ENCODE measurements around the gene ARVCF. TPM values are rescaled to one million over a fixed set of nuclear protein-coding genes. Genes with fewer than 3 reads are reported as not detected.
A peak's percentile ranks its signal among the peaks of the same experiment; 100 is the strongest.

Gene ARVCF
- total RNA-seq, 2 experiments from 2014 or later, result 1.5 to 1.6 TPM

DNA sequence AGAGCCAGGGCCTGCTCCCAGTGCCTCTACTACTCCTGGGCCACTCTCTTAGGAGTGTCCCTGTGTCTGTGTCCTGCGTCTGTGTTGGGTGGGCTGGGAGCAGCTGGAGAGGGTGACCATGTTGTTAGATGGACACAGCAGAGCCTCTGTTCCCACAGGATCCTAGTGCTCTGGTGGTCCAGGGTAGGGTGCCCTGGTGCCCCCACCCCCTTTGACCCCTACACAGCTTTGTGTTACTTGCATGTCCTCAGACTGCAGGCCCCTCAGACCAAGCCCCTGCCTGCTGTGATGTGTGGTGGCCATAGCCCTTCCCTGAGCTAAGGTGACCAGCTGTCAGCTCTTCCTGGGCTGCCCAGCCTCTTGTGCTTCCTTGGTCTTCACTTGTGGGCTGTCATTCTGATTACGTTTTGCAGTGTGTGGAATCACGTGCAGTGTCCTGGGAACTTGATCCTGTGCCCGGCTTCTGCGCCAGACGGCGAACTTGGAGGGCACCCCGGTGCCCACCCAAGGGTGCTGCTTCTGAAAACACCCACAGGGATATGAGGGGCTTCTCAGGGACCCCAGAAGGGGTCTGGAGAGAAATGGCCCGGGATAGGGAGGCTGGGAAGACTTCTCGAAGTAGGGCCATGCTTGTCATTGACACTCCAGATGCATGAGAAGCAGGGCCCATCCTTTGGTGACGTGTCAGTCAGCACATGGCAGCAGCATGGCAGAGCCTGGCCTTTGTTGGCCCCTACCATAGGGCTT is 5.8 kb upstream of the ARVCF start:
- POLR2A ChIA-PET, result interaction anchor here (0.8 to 2.4 kb wide), 5 partner anchors 16 to 221 kb away, joined by 3 to 10 read pairs (median 8); partner anchors contain the start of gene TRMT2A
- DNase-seq, result no peak
- Mint-ChIP-seq H3K36me3 (peaks cover 1% of the 10 kb centered on the region), H3K27me3 (peaks cover 17% of the 10 kb centered on the region), H3K4me3 (peak overlapping the region; percentile 91), H3K9me3 (no peaks in the 10 kb centered on the region), H3K4me1 (peaks cover 19% of the 10 kb centered on the region), H3K27ac (peak overlapping the region; percentile 88)
- no peak for ATAC-seq (ENCODE audit: low read depth)

DNA sequence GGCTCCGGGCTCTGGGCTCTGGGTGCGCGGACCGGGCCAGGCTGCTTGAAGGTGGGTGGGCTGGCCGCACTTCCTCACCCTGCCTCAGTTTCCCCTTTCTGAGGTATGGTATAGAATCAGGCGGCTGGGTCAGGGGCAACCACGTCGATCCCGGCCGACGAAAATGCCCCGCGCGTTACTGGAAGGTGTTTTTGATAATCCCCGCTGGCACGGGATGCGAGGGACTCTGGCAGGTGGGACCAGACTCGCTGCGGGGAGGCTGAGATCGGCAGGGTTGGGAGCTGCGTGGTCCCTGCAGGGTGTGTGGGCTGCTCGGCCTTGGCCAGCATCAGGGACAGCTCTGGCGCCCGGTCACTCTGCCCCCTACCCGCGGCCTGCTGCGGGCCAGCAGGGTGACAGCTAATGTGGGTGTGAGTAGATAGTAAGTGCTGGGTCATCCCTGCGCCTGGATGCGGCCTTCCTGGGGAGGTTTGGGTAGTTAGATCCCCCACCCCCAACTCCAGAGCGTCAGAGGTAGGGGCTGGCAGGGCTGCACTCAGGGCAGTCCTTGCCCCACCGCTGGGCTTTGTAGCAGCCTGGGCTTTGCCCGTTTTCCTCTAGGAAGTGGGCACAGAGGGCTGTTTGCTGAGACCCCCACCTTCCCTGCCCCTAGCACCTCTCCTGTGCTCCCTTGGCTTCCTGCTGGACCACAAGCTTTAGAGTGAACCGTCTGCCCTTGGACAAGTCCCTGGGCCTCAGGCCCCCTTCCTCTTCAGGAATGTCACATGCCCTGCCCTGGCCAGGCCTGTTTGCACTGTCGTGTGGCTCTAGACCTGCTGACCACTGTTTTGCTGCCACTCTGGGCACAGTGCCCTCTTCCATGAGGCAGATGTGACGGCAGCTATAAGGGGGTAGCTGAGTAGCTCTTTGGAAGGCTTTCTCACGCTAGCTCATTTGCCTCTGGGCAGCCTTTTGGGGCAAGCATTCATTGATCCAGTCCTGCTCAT is 4.9 kb upstream of the ARVCF start:
- POLR2A ChIA-PET, result interaction anchor here (0.8 to 2.4 kb wide), 12 partner anchors 8 to 222 kb away, joined by 3 to 10 read pairs (median 4); partner anchors contain the start of genes RANBP1 and TRMT2A
- H3K27ac Mint-ChIP-seq, result peak overlapping the region; percentile 88
- DNase-seq, result no peak
- no peaks in the 10 kb centered on the region for H3K9me3 Mint-ChIP-seq
- H3K27me3 Mint-ChIP-seq, result peaks cover 21% of the 10 kb centered on the region
- H3K36me3 Mint-ChIP-seq, result peaks cover 1% of the 10 kb centered on the region
- H3K4me1 Mint-ChIP-seq, result peaks cover 21% of the 10 kb centered on the region
- ATAC-seq (ENCODE audit: low read depth), result peak; percentile 9
- peak overlapping the region; percentile 91 for H3K4me3 Mint-ChIP-seq

DNA sequence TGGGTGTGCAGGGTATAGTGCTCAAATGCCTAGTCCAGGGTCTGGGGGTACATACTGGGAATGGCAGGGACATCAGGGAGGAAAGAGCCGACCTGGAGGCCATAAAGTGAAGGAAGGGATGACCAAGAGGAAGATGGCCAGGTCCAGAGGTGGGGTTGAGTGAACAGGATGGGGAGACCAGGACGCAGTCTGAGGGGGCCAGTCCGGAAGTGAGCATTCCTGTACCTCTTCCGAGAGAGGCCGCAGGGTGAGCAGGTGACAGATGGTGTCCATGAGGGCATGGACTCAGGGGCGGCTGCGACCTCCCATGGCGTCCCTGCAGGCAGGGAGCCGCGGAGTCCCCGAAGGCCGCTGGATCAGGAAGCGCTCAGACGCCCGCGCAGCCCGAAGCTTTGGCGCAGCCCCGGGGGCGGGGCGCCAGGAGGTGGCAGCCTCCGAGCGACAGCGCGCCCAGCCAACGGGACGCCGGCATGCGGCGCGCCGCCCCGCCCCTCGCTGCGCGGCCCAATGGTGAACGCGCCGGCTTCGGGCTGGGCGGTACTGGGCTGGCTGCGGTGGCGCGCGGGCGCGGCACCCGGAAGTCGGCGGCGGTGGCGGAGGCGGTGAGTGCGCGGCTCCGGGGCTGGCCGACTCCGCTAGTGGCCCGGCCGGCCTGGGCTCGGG is 4.0 kb upstream of the ARVCF start, which contains the start of gene TANGO2:
TSS of gene TANGO2 (plus strand) at position 578 of the 663 bp plus-strand sequence. CDS start 15,689 bp downstream, outside the sequence.
- Mint-ChIP-seq H3K9me3 (no peaks in the 10 kb centered on the region), H3K36me3 (peaks cover 1% of the 10 kb centered on the region), H3K4me1 (peaks cover 18% of the 10 kb centered on the region), H3K4me3 (peak within 1 kb of the TSS; percentile 92), H3K27me3 (peaks cover 22% of the 10 kb centered on the region), H3K27ac (peak within 1 kb of the TSS; percentile 95)
- DNase-seq, result peak; percentile 99
- ATAC-seq (ENCODE audit: low read depth), result peak; percentile 90
- POLR2A ChIA-PET, result interaction anchor here (0.5 to 2.4 kb wide), 13 partner anchors 9 to 109 kb away, joined by 3 to 10 read pairs (median 4); partner anchors contain the start of genes RANBP1 and TRMT2A

DNA sequence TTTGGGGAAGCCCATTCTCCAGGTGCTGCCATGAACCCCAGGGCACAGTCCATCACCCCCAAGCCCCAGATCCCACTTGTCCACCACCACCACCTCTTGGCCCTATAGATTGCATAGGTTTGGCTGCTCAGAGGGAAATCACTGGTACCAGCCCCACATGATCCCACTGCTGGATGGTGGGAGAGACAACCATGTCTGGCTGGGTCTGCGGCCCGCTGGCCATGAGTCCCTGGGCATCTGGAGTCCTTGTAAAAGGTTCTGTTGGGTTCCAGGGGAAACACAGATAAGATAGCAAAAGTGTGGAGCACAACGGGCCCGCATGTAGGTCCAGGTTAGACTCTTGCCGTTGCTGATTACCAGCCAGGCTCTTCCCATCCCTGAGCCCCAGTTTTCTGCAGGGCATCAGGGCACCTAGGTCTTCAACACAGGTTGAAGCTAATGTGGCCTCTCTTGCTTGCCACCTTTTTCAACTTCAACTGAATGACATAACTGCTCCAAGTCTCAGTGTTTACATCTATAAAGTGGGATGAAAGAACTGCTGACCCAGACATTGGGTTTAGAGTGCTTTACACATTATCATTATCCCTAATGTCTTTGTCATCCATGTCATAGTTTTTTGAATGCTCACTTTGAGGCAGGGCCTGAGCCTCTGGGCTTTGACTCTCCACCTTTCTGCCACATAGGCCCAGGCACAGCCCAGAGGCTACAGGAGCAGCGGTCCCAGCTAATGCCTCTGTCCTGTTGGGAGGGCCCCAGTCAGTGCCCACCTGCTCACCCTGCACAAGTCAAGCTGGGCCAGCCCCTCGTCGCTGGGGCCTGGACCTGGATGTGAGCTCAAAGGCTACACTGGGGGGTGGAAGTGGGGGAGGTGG is 3.3 kb upstream of the ARVCF start:
- Mint-ChIP-seq H3K9me3 (no peaks in the 10 kb centered on the region), H3K27ac (peak overlapping the region; percentile 95), H3K36me3 (peaks cover 1% of the 10 kb centered on the region), H3K27me3 (peaks cover 29% of the 10 kb centered on the region), H3K4me1 (peaks cover 18% of the 10 kb centered on the region), H3K4me3 (peak overlapping the region; percentile 92)
- DNase-seq (no peak), ATAC-seq (ENCODE audit: low read depth) (no peak)
- POLR2A ChIA-PET, result interaction anchor here (0.5 to 2.4 kb wide), 14 partner anchors 10 to 494 kb away, joined by 3 to 10 read pairs (median 4); partner anchors contain the start of genes RANBP1 and TRMT2A

DNA sequence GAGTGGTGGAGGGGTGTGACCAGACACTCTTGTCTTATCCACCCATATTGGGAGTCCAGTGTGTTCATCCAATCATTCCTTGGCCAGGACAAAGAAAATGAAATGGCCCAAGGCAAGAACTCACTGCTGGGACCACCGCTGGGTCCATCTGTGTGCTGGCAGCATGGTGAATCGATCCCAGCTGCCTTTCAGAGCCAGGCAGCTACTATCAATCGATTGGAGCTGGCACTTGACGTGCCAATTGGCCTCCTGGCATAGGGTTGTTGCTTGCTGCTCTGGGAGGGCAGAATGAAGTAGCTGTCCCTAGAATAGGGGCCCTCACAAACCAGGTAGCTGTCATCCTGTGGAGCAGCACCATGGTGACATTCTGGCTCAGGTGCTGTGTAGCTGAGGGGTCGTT is 1.4 kb upstream of the ARVCF start:
- POLR2A ChIA-PET, result no interaction called here
- Mint-ChIP-seq H3K27ac (no peak overlapping the region), H3K4me1 (peaks cover 15% of the 10 kb centered on the region), H3K27me3 (peaks cover 35% of the 10 kb centered on the region), H3K9me3 (no peaks in the 10 kb centered on the region), H3K4me3 (no peak overlapping the region), H3K36me3 (peaks cover 1% of the 10 kb centered on the region)
- ATAC-seq (ENCODE audit: low read depth), result no peak
- DNase-seq, result no peak

DNA sequence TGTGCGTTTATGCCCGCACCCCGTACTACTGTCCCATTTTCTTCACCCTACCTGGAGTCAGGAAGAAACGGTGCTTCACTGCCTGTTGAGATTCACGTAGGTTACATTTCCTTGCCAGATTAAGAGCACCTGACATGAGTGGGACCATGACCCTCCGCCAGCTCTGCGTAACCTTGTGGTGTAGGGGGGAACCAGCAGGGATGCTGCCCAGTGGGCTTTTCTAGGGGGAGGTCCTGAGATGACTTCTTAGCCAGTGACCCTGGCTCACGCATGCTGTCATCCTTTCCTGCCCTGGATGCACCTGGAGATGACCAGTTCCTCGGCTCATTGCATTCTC is 967 bp upstream of the ARVCF start:
- Mint-ChIP-seq H3K9me3 (no peaks in the 10 kb centered on the region), H3K4me1 (peaks cover 15% of the 10 kb centered on the region), H3K27me3 (peaks cover 35% of the 10 kb centered on the region), H3K27ac (no peak overlapping the region), H3K36me3 (peaks cover 1% of the 10 kb centered on the region), H3K4me3 (peak overlapping the region; percentile 61)
- POLR2A ChIA-PET, result no interaction called here
- ATAC-seq (ENCODE audit: low read depth) (no peak), DNase-seq (no peak)

DNA sequence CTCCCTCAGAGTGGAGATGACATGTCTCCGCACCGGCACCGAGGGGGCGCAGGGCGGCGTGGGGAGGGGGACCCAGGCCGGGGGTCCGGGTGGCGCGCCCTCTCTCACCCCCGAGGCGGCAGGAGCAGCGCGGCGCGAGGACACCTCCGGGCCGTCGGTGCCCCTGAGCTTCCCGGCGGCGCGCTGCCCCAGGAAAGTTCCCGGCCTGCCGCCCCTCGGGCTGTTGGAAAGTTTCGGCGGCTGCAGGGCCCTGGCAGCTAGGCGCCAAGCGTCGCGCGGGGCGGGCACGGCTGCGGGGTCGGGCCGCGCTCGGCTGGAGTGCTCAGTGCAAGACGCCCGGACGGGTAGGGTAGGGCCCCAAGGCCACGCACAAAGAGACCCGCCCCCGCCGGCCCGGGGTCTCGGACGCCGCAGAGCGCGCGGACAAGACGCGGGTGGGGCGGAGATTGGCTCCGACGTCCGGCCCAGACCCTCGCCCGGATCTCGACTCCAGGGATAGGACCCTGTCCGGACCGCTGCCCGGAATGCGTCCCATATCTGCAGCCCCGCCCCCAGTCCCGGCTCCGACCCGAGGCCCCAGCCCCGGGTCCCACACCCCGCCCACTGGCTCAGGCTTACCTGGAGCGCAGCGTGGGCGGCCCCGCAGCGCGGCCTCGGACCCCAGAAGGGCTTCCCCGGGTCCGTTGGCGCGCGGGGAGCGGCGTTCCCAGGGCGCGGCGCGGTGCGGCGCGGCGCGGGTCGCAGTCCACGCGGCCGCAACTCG is 471 bp downstream of the ARVCF start:
- ATAC-seq (ENCODE audit: low read depth) (no peak), DNase-seq (no peak)
- Mint-ChIP-seq H3K36me3 (peaks cover 1% of the 10 kb centered on the region), H3K27me3 (peaks cover 35% of the 10 kb centered on the region), H3K27ac (no peak overlapping the region), H3K4me1 (peaks cover 14% of the 10 kb centered on the region), H3K9me3 (no peaks in the 10 kb centered on the region), H3K4me3 (no peak overlapping the region)
- POLR2A ChIA-PET, result interaction anchor here (0.9 kb wide), 1 partner anchor 102 kb away, joined by 3 read pairs; no protein-coding TSS in a partner anchor

DNA sequence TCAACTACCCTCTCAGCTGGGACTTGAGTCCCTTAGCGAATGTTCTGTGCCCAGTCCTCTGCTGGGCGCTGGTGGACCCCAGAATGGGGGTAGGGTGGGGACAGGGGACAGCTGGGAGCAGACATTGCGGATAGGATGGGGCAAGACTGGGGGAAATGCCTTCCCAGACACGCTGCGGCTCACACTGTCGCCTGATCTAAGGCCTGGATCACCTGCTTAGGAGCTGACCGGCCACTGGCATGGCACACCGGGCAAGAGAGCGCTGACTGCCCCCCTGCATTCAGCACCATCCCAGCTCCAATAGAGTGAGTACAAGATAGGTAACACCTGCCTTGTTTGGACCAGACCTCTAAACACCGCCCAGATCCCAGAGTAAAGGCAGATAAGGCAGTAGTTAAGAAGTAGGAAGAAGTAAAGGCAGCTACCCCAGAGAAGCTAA is 1.4 kb downstream of the ARVCF start:
- DNase-seq (no peak), ATAC-seq (ENCODE audit: low read depth) (no peak)
- Mint-ChIP-seq H3K9me3 (no peaks in the 10 kb centered on the region), H3K4me3 (peak overlapping the region; percentile 42), H3K27me3 (peaks cover 35% of the 10 kb centered on the region), H3K36me3 (no peaks in the 10 kb centered on the region), H3K27ac (no peak overlapping the region), H3K4me1 (peaks cover 12% of the 10 kb centered on the region)
- POLR2A ChIA-PET, result interaction anchor here (0.9 kb wide), 1 partner anchor 103 kb away, joined by 3 read pairs; no protein-coding TSS in a partner anchor

DNA sequence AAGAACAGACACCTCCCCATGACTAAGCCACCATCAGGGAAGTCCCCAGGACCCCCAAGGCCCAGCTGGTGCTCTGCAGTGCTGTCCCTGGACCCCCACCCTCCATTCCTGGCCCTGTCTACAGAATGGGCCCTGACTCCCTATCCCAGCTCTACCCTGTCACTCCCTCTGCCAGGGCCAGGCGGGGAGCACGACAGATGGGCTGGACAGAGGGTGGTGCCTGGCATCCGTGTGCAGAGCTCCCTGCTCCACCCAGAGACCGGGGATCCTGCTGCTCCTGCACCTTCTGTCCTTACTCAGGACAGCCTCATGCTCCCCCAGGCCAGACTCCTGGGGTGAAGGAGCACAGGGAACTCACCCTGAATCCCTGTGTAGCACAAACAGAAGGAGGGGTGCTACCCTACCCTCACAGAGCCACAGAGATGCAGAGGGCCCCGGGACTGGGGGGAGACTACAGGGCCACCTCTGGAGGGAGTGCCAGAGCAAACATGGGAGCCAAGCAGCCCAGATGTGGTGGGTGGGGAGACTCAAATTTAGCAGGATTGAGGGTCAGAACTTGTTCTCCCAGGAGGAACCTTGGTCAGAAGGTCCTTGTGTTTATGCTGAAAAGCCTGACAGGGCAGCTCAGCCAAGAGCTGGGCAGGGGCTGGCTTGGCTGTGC is 2.0 kb downstream of the ARVCF start:
- Mint-ChIP-seq H3K4me3 (no peak overlapping the region), H3K27me3 (peaks cover 35% of the 10 kb centered on the region), H3K36me3 (no peaks in the 10 kb centered on the region), H3K4me1 (peaks cover 12% of the 10 kb centered on the region), H3K9me3 (no peaks in the 10 kb centered on the region), H3K27ac (no peak overlapping the region)
- POLR2A ChIA-PET, result interaction anchor here (0.9 kb wide), 1 partner anchor 104 kb away, joined by 3 read pairs; no protein-coding TSS in a partner anchor
- no peak for DNase-seq
- ATAC-seq (ENCODE audit: low read depth), result no peak

DNA sequence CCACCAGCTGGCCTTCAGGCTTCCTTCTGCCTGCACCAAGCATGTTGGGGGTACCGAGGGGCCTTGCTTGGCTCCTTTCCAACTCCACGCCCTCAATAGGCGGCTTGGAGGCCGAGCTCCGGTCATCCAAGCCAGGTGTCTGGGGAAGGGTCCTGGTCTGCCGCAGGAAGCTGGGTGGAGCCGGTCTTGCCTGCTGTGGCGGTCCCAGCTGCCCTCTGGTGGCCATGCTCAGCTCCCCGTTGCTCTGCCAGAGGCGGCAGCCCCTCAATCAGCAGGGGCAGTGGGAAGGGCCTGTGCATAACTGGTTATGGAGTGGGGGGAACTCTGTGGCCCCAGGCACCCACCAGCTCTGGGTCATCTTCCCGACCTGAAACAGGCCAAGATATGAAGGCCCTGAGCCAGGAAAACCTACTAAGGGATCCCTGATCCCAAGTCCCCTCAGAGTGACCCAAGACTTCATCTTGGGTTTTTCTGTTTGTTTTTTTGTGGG is 3.2 kb downstream of the ARVCF start:
- Mint-ChIP-seq H3K4me1 (peaks cover 12% of the 10 kb centered on the region), H3K4me3 (no peak overlapping the region), H3K36me3 (no peaks in the 10 kb centered on the region), H3K27me3 (peaks cover 27% of the 10 kb centered on the region), H3K27ac (no peak overlapping the region), H3K9me3 (no peaks in the 10 kb centered on the region)
- DNase-seq, result peak; percentile 63
- ATAC-seq (ENCODE audit: low read depth), result no peak
- POLR2A ChIA-PET, result interaction anchor here (1.5 kb wide), 1 partner anchor 42 kb away, joined by 8 read pairs; no protein-coding TSS in a partner anchor

Measured in activated naive CD8-positive, alpha-beta T cell treated with anti-CD3 and anti-CD28 coated beads, Interleukin-2, amount 10 ng/mL, durations not matched to agents 7 days and 5 days (primary cell).